ENCODE data around the gene SPAG7.
"Not testable (repeated sequence)": the region's sequence is repeated elsewhere in the genome, so short reads cannot be mapped to it uniquely, and the experiment has no call there.

Gene SPAG7

DNA sequence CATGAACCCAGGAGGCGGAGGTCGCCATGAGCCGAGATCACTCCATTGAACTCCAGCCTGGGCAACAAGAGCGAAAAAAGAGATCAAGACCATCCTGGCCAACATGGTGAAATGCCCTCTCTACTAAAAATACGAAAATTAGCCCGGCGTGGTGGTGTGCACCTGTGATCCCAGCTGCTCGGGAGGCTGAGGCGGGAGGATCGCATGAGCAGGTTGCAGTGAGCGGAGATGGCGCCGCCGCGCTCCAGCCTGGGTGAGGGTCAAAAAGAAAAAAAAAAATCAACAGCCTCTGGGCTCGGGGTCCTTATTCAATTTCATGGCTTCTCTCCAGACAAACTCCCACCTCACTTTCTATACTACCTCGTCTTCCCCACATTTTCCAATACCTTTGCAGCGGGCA, 38.7 kb downstream of the SPAG7 start:
- no peaks in the 10 kb centered on the region for H3K9me3 Mint-ChIP-seq
- peaks cover 27% of the 10 kb centered on the region for H3K36me3 Mint-ChIP-seq (ENCODE audit: low read depth)
- no peak overlapping the region for H3K4me3 Mint-ChIP-seq
- no peak for DNase-seq (ENCODE audit: low spot score)
- peaks cover 6% of the 10 kb centered on the region for H3K4me1 Mint-ChIP-seq (ENCODE audit: low read depth)
- H3K27ac Mint-ChIP-seq: no peak overlapping the region
- H3K27me3 Mint-ChIP-seq (ENCODE audit: low read depth): no peaks in the 10 kb centered on the region

GRCh38 chr17:4926577-4927335, 40.9 kb downstream of the SPAG7 start:
- Mint-ChIP-seq H3K36me3 (ENCODE audit: low read depth) (peaks cover 22% of the 10 kb centered on the region), H3K27ac (peak overlapping the region; percentile 3)
- not testable (repeated sequence) for H3K4me3 Mint-ChIP-seq; H3K27me3 Mint-ChIP-seq (ENCODE audit: low read depth); H3K9me3 Mint-ChIP-seq; H3K4me1 Mint-ChIP-seq (ENCODE audit: low read depth); DNase-seq (ENCODE audit: low spot score)

- Mint-ChIP-seq H3K27ac (no peak overlapping the region), H3K36me3 (ENCODE audit: low read depth) (peaks cover under 1% of the 10 kb centered on the region), H3K27me3 (ENCODE audit: low read depth) (no peaks in the 10 kb centered on the region), H3K9me3 (no peaks in the 10 kb centered on the region), H3K4me1 (ENCODE audit: low read depth) (no peaks in the 10 kb centered on the region), H3K4me3 (no peak overlapping the region)
- no peak for DNase-seq (ENCODE audit: low spot score)
Observed at GRCh38 chr17:4921320-4921719, 46.3 kb downstream of the SPAG7 start.

- no peak overlapping the region for H3K4me3 Mint-ChIP-seq
- H3K27me3 Mint-ChIP-seq (ENCODE audit: low read depth): no peaks in the 10 kb centered on the region
- no peaks in the 10 kb centered on the region for H3K4me1 Mint-ChIP-seq (ENCODE audit: low read depth)
- no peaks in the 10 kb centered on the region for H3K9me3 Mint-ChIP-seq
- H3K27ac Mint-ChIP-seq: no peak overlapping the region
- no peak for DNase-seq (ENCODE audit: low spot score)
- no peaks in the 10 kb centered on the region for H3K36me3 Mint-ChIP-seq (ENCODE audit: low read depth)
Observed at GRCh38 chr17:4920351-4921048, 47.1 kb downstream of the SPAG7 start.

DNA sequence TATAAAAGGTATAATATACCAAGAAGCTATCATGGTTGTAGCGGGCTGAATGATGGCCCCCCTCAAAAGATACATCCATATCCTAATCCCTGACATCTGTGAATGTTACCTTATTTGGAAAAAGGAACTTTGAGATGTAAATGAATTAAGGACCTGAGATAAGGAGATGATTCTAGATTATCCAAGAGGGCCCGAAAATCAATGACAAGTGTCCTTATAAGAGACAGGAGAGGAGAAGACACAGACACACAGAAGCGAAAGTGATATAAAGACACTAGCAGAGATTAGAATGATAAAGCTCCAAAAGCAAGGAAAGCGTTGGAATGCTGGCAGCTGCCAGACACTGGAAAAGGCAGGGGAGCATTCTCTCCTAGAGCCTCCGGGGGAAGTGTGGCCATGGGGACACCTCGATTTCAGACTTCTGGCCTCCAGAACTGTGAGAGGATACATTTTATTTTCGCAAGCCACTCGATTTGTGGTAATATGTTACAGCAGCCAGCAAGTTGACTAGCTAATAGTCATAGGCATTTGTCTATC, 48.0 kb downstream of the SPAG7 start:
- Mint-ChIP-seq H3K9me3 (no peaks in the 10 kb centered on the region), H3K4me1 (ENCODE audit: low read depth) (no peaks in the 10 kb centered on the region), H3K27me3 (ENCODE audit: low read depth) (no peaks in the 10 kb centered on the region), H3K27ac (no peak overlapping the region), H3K36me3 (ENCODE audit: low read depth) (no peaks in the 10 kb centered on the region), H3K4me3 (no peak overlapping the region)
- no peak for DNase-seq (ENCODE audit: low spot score)

DNA sequence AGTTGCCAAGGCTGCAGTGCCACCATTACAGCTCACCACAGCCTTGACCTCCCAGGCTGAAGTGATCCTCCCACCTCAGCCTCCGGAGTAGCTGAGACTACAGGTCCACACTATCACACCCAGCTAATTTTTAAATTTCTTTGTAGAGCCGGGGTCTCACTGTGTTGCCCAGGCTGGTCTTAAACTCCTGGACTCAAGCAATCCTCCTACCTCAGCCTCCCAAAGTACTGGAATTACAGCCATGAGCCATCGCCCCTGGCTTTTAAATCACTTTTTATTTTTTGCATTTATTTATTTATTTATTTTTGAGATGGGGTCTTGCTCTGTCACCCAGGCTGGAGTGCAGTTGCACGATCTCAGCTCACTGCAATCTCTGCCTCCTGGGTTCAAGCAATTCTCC, 53.1 kb downstream of the SPAG7 start:
- H3K27ac Mint-ChIP-seq; DNase-seq (ENCODE audit: low spot score); H3K9me3 Mint-ChIP-seq; H3K4me1 Mint-ChIP-seq (ENCODE audit: low read depth); H3K36me3 Mint-ChIP-seq (ENCODE audit: low read depth); H3K4me3 Mint-ChIP-seq; H3K27me3 Mint-ChIP-seq (ENCODE audit: low read depth): not testable (repeated sequence)

DNA sequence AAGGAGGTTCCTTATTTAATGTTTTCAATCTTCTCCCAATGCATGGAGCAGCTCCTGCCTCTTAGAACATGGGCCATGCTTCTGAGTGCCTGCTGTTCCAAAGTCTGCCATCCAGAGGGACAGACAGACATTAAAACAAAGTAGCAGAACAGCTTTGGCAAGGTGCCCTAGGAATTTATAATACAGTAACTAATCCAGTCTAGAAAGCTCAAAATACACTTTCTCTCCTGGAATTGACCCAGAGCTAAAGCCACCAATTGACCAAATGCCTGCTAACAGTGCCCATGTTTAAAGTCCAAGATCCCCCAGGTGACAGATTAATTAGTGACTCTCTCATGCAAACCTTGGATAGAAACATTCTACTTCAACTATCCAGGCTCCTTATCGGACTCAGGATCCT, 53.6 kb downstream of the SPAG7 start:
- H3K9me3 Mint-ChIP-seq: no peaks in the 10 kb centered on the region
- H3K36me3 Mint-ChIP-seq (ENCODE audit: low read depth): no peaks in the 10 kb centered on the region
- no peaks in the 10 kb centered on the region for H3K27me3 Mint-ChIP-seq (ENCODE audit: low read depth)
- no peak overlapping the region for H3K4me3 Mint-ChIP-seq
- no peak overlapping the region for H3K27ac Mint-ChIP-seq
- H3K4me1 Mint-ChIP-seq (ENCODE audit: low read depth): no peaks in the 10 kb centered on the region
- no peak for DNase-seq (ENCODE audit: low spot score)

Data from T-helper 2 cell treated with Interferon-gamma antibody and Interleukin-4, amounts not matched to agents 5 μg/mL and 100 μg/mL, for 36 hours (primary cell).